Measurements from ENCODE around the gene MC1R. TPM values are rescaled to one million over a fixed set of nuclear protein-coding genes. Genes with fewer than 3 reads are reported as not detected.

The MC1R gene
- total and polyA plus RNA-seq, 2 of the 8 experiments (the other 6 are each of a cell fraction or from before 2014, with no cell fraction given) = 2.2 to 2.9 TPM

DNA sequence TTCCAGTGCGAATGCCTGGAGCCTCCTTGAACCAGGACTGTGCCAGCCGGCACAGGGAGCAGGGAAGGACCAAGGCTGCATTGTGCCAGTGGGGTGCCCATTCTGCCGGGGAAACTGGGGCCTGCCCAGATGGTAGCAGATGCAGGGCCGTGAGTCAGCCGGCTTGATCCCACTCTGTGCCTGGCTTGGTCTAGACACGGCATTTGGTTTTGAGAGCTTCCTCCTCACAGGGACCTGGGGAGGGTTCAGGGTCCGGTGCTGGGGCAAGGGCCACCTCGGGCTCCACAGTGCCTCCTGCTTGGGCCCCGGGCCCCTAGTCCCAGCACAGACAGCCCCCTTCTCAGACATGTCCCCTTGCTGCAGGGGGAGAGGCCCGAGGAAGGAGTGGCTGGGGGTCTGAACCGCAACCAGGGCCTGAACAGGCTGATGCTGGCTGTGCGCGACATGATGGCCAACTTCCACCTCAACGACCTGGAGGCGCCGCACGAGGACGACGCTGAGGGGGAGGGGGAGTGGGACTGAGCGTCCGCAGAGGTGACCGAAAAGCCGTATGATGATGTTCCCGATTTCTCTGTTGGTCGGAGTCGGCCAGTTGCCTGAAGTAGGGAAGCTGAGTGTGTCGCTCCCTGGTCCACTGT lies 7.8 kb upstream of the MC1R start (continued):
- TF ChIP-seq, protein P1, sequence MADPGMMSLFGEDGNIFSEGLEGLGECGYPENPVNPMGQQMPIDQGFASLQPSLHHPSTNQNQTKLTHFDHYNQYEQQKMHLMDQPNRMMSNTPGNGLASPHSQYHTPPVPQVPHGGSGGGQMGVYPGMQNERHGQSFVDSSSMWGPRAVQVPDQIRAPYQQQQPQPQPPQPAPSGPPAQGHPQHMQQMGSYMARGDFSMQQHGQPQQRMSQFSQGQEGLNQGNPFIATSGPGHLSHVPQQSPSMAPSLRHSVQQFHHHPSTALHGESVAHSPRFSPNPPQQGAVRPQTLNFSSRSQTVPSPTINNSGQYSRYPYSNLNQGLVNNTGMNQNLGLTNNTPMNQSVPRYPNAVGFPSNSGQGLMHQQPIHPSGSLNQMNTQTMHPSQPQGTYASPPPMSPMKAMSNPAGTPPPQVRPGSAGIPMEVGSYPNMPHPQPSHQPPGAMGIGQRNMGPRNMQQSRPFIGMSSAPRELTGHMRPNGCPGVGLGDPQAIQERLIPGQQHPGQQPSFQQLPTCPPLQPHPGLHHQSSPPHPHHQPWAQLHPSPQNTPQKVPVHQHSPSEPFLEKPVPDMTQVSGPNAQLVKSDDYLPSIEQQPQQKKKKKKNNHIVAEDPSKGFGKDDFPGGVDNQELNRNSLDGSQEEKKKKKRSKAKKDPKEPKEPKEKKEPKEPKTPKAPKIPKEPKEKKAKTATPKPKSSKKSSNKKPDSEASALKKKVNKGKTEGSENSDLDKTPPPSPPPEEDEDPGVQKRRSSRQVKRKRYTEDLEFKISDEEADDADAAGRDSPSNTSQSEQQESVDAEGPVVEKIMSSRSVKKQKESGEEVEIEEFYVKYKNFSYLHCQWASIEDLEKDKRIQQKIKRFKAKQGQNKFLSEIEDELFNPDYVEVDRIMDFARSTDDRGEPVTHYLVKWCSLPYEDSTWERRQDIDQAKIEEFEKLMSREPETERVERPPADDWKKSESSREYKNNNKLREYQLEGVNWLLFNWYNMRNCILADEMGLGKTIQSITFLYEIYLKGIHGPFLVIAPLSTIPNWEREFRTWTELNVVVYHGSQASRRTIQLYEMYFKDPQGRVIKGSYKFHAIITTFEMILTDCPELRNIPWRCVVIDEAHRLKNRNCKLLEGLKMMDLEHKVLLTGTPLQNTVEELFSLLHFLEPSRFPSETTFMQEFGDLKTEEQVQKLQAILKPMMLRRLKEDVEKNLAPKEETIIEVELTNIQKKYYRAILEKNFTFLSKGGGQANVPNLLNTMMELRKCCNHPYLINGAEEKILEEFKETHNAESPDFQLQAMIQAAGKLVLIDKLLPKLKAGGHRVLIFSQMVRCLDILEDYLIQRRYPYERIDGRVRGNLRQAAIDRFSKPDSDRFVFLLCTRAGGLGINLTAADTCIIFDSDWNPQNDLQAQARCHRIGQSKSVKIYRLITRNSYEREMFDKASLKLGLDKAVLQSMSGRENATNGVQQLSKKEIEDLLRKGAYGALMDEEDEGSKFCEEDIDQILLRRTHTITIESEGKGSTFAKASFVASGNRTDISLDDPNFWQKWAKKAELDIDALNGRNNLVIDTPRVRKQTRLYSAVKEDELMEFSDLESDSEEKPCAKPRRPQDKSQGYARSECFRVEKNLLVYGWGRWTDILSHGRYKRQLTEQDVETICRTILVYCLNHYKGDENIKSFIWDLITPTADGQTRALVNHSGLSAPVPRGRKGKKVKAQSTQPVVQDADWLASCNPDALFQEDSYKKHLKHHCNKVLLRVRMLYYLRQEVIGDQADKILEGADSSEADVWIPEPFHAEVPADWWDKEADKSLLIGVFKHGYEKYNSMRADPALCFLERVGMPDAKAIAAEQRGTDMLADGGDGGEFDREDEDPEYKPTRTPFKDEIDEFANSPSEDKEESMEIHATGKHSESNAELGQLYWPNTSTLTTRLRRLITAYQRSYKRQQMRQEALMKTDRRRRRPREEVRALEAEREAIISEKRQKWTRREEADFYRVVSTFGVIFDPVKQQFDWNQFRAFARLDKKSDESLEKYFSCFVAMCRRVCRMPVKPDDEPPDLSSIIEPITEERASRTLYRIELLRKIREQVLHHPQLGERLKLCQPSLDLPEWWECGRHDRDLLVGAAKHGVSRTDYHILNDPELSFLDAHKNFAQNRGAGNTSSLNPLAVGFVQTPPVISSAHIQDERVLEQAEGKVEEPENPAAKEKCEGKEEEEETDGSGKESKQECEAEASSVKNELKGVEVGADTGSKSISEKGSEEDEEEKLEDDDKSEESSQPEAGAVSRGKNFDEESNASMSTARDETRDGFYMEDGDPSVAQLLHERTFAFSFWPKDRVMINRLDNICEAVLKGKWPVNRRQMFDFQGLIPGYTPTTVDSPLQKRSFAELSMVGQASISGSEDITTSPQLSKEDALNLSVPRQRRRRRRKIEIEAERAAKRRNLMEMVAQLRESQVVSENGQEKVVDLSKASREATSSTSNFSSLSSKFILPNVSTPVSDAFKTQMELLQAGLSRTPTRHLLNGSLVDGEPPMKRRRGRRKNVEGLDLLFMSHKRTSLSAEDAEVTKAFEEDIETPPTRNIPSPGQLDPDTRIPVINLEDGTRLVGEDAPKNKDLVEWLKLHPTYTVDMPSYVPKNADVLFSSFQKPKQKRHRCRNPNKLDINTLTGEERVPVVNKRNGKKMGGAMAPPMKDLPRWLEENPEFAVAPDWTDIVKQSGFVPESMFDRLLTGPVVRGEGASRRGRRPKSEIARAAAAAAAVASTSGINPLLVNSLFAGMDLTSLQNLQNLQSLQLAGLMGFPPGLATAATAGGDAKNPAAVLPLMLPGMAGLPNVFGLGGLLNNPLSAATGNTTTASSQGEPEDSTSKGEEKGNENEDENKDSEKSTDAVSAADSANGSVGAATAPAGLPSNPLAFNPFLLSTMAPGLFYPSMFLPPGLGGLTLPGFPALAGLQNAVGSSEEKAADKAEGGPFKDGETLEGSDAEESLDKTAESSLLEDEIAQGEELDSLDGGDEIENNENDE (IDR thresholded peaks at IDR 0.05; ENCODE audit: insufficient replicate concordance, low read length) = no peak
- TF ChIP-seq POLR2AphosphoS5 (IDR thresholded peaks at IDR 0.05; ENCODE audit: low read depth, low read length) = no peak
- TF ChIP-seq NANOG (IDR thresholded peaks at IDR 0.05; ENCODE audit: insufficient read depth, low read depth, low read length, poor library complexity, severe bottlenecking) = no peak
- TF ChIP-seq BCL11A (IDR thresholded peaks at IDR 0.05; ENCODE audit: low read depth in 2 of 2, low read length in 2 of 2) = no peak
- TF ChIP-seq EZH2 (IDR thresholded peaks at IDR 0.05; ENCODE audit: low read depth, low read length, severe bottlenecking) = no peak
- no peak for TF ChIP-seq GTF2F1 (IDR thresholded peaks at IDR 0.05; ENCODE audit: borderline replicate concordance, low read depth, low read length)
- no peak for TF ChIP-seq POLR2A (IDR thresholded peaks at IDR 0.05; ENCODE audit: control extremely low read depth in 1 of 2, low read depth in 2 of 2, low read length in 2 of 2)
- no peak for TF ChIP-seq TBP (IDR thresholded peaks at IDR 0.05; ENCODE audit: low read depth, low read length)
- no peak for TF ChIP-seq KDM4A (IDR thresholded peaks at IDR 0.05; ENCODE audit: low read depth, low read length, severe bottlenecking)
- TF ChIP-seq CHD2 (IDR thresholded peaks at IDR 0.05; ENCODE audit: low read length) = no peak
- TF ChIP-seq SIRT6 (IDR thresholded peaks at IDR 0.05; ENCODE audit: low read length) = no peak
